ENCODE measurements around the gene MAS1L.
A peak's percentile ranks its signal among the peaks of the same experiment; 100 is the strongest.

DNA sequence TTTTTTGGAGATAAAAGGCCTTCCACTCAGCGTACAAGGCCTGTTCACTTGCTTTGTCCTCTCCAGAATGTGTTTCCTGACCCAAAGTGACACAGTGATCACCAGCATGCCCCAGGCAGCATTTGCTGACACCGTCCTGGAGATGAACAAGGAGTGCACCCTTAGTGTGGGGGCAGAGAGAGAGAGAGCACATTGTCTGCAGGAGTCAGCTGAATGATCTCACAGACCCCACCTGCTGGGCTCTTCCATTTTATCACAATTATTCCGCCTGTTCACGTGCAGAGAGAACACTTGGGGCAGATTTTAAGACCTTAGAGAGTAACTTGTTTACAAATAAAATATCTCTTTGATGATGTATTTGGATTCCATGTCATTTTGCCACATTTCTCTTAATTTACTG is 22.4 kb upstream of the MAS1L start:
- TF ChIP-seq ZNF792 (tag by site-specific recombination; IDR thresholded peaks at IDR 0.05) (no peak), ZNF211 (tag by site-specific recombination; IDR thresholded peaks at IDR 0.05; ENCODE audit: low read depth) (no peak), KLF10 (tag by site-specific recombination; IDR thresholded peaks at IDR 0.05) (no peak), HOXC10 (CRISPR knock-in tag; IDR thresholded peaks at IDR 0.05) (no peak), SP2 (tag by site-specific recombination; IDR thresholded peaks at IDR 0.05) (no peak), ZNF629 (tag by site-specific recombination; IDR thresholded peaks at IDR 0.05) (0 out of 2 replicates have a peak, but pooled peaks have one; percentile 24), GLIS2 (tag by site-specific recombination; IDR thresholded peaks at IDR 0.05) (no peak), ZNF501 (tag by site-specific recombination; IDR thresholded peaks at IDR 0.05) (no peak), ZNF311 (tag by site-specific recombination; IDR thresholded peaks at IDR 0.05; ENCODE audit: borderline replicate concordance) (no peak), ZSCAN30 (tag by site-specific recombination; IDR thresholded peaks at IDR 0.05) (no peak; the same call in 1 of the 2 replicates), ZBTB21 (tag by site-specific recombination; IDR thresholded peaks at IDR 0.05) (no peak)
- TF ChIP-seq, protein P1, sequence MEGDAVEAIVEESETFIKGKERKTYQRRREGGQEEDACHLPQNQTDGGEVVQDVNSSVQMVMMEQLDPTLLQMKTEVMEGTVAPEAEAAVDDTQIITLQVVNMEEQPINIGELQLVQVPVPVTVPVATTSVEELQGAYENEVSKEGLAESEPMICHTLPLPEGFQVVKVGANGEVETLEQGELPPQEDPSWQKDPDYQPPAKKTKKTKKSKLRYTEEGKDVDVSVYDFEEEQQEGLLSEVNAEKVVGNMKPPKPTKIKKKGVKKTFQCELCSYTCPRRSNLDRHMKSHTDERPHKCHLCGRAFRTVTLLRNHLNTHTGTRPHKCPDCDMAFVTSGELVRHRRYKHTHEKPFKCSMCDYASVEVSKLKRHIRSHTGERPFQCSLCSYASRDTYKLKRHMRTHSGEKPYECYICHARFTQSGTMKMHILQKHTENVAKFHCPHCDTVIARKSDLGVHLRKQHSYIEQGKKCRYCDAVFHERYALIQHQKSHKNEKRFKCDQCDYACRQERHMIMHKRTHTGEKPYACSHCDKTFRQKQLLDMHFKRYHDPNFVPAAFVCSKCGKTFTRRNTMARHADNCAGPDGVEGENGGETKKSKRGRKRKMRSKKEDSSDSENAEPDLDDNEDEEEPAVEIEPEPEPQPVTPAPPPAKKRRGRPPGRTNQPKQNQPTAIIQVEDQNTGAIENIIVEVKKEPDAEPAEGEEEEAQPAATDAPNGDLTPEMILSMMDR (tag by site-specific recombination; IDR thresholded peaks at IDR 0.05) = peak; percentile 52
- TF ChIP-seq, protein P2, sequence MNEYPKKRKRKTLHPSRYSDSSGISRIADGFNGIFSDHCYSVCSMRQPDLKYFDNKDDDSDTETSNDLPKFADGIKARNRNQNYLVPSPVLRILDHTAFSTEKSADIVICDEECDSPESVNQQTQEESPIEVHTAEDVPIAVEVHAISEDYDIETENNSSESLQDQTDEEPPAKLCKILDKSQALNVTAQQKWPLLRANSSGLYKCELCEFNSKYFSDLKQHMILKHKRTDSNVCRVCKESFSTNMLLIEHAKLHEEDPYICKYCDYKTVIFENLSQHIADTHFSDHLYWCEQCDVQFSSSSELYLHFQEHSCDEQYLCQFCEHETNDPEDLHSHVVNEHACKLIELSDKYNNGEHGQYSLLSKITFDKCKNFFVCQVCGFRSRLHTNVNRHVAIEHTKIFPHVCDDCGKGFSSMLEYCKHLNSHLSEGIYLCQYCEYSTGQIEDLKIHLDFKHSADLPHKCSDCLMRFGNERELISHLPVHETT (tag by site-specific recombination; IDR thresholded peaks at IDR 0.05) = no peak
